ENCODE results near the gene TCERG1.

Gene TCERG1

GRCh38 chr5:146446861-146447733 lies at the start of gene TCERG1:
TCERG1 (plus strand) TSS chr5:146447333; CDS start chr5:146447350, 17 bp downstream.
- DNase-seq (ENCODE audit: low read depth) = peak; percentile 96

DNA sequence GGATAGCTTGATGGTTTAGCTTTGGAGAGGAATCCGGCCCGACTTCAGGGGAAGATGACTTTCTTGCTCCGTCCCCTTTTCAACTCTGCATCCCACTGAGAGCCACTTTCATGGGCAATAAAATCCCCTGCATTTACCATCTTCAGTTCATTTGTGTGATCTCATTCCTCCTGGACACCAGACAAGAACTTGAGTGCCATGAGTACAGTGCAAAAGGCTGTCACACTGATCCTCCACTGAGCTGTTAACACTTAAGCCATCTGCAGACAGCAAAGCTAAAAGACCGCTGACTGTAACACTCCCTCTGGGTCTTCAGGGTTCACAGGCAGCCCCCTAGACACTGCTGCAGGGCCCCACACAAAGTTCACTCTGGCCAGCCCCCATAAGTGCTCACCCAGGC lies 48.3 kb upstream of the TCERG1 start:
- no peak for DNase-seq (ENCODE audit: low read depth)

- DNase-seq (ENCODE audit: low read depth) = no peak
These were observed 47.7 kb upstream of the TCERG1 start for GRCh38 chr5:146399481-146399880.

DNA sequence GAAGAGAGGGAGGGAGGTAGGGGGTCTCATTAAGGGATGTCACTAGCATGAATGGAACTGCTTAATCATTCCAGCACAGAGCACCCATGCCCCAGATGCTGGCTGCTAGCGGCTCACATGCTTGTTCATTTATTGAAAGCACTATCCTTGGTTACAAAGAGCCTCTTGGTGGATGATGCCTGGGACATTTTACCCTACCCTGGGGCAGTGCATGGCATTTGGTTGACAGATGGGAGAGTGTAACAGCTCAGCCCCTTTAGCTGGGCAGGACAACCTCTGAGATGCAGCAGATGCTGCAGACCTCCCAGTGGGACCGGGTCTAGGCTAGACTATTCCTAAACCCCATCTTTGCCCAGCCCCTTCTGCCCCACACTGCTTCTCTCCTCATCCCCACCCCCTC lies 46.9 kb upstream of the TCERG1 start:
- no peak for DNase-seq (ENCODE audit: low read depth)

DNA sequence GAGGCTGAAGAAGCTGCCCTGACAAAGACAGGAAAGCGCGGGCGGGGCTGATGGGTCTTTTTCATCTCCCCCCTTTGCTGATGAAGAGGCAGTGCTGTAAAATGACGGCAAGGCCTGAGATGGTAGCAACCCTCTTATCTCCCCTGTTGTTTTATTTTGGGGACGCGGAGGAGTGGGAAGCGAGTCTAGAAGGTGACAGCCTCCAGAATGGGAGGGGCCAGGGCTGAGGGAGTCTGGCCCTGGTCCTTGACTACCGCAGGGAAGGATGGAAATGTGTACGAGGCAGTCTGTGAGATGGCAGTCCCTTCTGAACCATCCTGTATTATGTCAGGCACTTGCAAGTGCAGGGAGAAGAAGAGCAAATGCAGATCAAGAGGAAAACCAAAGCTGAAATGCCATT lies 46.1 kb upstream of the TCERG1 start:
- no peak for DNase-seq (ENCODE audit: low read depth)

GRCh38 chr5:146402949-146403348 lies 44.2 kb upstream of the TCERG1 start:
- DNase-seq (ENCODE audit: low read depth) = no peak

DNA sequence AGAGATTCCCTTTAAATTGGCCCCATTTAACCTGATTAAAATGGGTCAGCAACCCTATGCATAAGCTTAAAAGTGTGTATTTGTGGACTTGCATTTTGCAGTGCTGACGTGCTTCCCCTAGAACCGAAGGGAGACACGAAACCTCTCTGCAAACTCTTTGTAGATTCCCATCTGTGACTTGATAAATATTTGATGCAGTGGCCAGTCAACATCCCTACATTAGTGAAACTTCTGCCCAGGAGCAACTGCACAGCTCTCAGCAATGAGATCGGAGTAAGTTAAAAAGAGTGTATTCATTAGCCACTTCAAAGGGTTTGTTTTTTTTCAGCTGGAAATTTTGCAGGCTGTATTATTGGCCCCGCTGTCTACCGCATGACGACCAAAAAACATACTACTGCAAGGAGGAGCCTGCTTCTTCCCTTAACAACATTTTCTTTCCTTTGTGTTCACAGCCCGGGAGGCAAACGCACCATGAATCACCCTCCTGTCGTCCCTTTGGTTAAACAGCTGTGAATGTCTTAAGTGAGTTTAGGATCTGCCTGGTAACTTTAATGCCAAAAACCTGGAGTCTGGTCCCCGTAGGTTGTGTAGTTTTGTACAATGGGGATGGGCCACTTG lies 38.0 kb upstream of the TCERG1 start:
- no peak for DNase-seq (ENCODE audit: low read depth)

DNA sequence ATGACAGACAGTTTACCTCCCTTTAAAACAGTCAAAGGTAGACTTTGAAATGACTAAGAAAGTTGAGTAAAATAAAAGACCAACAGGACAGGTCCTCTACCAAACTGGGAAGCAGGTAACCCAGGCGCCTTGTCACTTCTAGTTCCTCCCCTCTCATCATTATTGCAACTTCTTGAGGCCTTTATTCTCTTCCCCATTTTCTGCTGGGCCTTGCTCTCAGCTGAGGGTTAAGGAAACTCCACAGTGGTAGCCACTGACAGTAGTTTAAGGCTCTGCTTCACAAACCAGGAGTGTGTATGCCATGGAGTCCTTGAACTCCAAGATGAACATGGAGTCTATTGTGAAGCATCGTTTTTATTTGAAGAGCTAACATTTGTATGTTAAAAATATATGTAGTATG lies 36.9 kb upstream of the TCERG1 start:
- no peak for DNase-seq (ENCODE audit: low read depth)

GRCh38 chr5:146419696-146420095 lies 27.4 kb upstream of the TCERG1 start:
- no peak for DNase-seq (ENCODE audit: low read depth)

GRCh38 chr5:146425023-146425422 lies 22.1 kb upstream of the TCERG1 start:
- no peak for DNase-seq (ENCODE audit: low read depth)

DNA sequence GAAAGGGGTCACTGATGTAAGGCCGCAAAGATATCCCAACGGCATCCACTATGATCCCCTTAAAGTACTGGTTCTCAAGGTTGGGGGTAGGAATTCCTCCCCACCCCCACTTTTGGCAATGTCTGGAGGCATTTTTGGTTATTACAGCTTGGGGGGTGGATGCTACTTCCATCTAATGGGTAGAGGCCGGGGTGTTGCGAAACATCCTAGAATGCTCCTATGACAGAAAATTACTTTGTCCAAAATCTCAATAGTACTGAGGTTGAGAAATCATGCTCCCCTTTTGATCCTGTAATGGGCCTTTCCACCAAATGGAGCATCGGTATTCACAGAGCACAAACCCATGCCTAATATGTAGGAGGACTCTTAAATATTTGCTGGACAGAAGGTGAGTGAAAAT lies 20.8 kb upstream of the TCERG1 start:
- DNase-seq (ENCODE audit: low read depth) = no peak

DNA sequence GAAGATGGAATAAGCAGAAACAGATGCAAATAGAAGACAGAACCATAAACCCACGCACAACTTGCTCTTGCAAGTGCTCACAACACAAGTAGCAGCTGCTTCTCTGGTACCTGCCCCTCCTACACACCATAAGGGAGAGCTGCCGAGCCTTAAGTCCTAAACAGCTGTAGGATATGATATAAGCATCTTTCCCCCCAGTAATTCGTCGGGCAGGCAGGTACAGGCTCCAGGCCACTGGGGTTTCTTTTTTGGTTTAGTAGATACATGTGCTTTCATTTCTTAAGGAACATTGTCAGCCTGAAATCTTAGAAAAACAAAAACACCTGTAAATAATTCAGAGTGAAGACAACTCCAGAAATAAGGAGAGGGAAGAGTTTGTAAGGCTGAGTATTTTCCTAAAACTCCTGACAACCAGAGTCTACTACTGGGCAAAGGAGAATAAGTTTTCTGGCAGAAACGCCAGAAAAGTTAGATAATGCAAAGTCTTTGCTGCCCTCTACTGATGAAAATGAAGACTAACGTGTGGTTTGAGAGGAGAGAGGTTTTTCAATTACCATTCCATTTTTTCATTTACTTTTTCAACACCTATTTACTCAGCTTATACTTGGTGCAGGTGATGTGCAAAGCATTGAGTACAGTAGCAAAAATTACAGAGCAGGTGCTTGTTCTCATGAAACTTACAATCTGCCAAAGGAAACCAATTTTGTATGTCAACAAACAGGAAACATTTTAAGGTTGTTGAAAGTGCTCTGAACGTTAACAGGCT lies 20.1 kb upstream of the TCERG1 start:
- DNase-seq (ENCODE audit: low read depth) = no peak

- no peak for DNase-seq (ENCODE audit: low read depth)
These were observed 19.5 kb upstream of the TCERG1 start for GRCh38 chr5:146427619-146427997.

- DNase-seq (ENCODE audit: low read depth) = no peak
These were observed 18.5 kb upstream of the TCERG1 start for GRCh38 chr5:146428658-146429057.

- no peak for DNase-seq (ENCODE audit: low read depth)
These were observed 6.8 kb upstream of the TCERG1 start for GRCh38 chr5:146440353-146440752.

DNA sequence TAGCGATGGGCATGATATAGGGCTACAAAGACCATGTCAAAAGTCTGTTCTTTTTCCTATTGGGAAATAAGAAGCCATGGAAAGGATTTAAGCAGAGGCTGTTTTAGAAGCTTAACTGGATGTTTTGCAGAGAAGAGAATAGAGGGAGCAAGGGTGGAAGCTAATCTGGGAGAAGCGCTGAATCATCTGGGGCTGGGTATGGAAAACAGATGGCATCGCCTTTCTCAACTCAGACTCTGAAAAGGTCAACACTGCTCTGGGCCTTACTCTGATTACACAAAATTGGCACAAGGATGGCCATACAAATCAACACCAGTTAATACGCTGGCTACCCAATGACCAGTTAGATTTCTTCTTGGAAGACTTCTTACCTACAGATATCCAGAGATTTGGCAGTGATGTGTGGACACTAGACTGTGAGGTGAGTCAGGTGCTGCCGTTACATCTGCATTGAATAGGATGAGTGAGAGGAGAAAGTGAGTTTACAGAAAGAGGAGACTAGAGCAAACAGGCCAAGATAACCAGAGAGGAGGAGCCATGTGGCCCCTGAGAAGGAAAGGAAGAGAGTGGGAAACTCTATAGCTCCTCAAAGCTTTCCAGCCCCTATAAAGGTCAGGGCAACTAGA lies 6.2 kb upstream of the TCERG1 start:
- no peak for DNase-seq (ENCODE audit: low read depth)

DNA sequence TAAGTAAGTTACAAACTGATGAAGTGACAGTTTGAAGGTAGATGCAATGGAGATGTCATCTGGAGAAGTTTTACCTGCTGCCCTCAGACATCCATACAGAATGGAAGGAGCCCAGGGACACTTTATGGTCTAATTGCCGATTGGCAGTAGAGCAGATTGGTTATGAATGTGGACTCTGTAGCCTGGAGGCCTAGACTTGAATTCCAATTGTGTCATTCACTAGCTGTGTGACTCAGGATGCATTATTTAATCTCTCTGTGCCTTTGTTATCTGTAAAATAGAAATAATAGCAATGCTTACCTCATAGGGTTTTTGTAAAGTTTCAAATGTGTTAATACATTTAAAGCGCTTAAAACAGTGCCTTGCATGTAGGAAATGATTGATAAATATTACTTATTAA lies 5.2 kb upstream of the TCERG1 start:
- DNase-seq (ENCODE audit: low read depth) = no peak

GRCh38 chr5:146447734-146448380 lies 724 bp downstream of the TCERG1 start:
- no peak for DNase-seq (ENCODE audit: low read depth)

GRCh38 chr5:146448783-146449519 lies 1.8 kb downstream of the TCERG1 start:
- DNase-seq (ENCODE audit: low read depth) = no peak

DNA sequence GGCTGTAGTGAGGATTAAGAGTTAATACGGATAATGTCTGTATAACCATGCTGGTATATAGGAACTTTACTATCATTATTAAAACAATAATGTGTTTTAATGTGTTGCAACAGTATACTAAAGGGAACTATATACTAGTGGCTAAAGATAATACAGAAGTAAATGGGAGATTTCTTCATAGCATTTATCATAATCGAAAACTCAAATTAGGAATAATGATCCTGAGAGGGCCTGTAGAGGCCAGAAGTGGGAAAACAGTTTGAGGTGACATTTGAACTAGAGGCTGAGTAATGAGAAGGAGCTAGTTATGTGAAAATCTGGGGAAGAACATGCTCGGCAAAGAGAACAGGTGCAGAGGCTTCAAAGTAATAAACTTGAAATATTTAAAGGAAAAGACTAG lies 2.9 kb downstream of the TCERG1 start:
- no peak for DNase-seq (ENCODE audit: low read depth)

- no peak for DNase-seq (ENCODE audit: low read depth)
These were observed 4.3 kb downstream of the TCERG1 start for GRCh38 chr5:146451411-146451810.

Measured in activated gamma-delta T cell treated with anti-CD3 and anti-CD28 coated beads, Interleukin-2, amount 50 U/mL, for 16 hours (primary cell).